D721Med (cell line): ENCODE measurements around the gene TBC1D19.

Experiments
- DNase-seq: peaks from one replicate; pipeline ENCODE4 v3.0.0; 2011; ENCODE audit warnings: low spot score; ENCODE audit not compliant: insufficient read length
- FAIRE-seq: peaks from 2 replicates; lab custom pipeline; 2011; peaks lifted over from hg19 to GRCh38; lab: Jason Lieb, UNC
- CTCF ChIP-seq: IDR thresholded peaks from 2 replicates; pipeline ENCODE4 v1.5.1; 2012; ENCODE audit warnings: mild to moderate bottlenecking, control low read depth; ENCODE audit not compliant: insufficient read depth; ENCODE audit errors: missing control alignments

The TBC1D19 gene

GRCh38 chr4:26804925-26805324, 221.0 kb downstream of the TBC1D19 start:
- DNase-seq (no peak), FAIRE-seq (no peak)
- no peak for TF ChIP-seq CTCF
